OCI-LY7 (cell line): Measurements from ENCODE around the gene C2orf81. TPM values are rescaled to one million over a fixed set of nuclear protein-coding genes. Genes with fewer than 3 reads are reported as not detected.

ENCODE experiments used
- BruUV-seq: library from RNA; stranded (reverse); fragments of 400-500 nt; replicated peaks from 2 replicates; lab custom pipeline; 2021; lab: Mats Ljungman, UMichigan
- CTCF ChIA-PET: fragments of 300-600 bp; sonication (Branson Sonifier 250); formaldehyde crosslinking; loops from one replicate; lab custom pipeline; 2022; ENCODE audit warnings: antibody characterized with exemption; ENCODE audit not compliant: unreplicated experiment; lab: Charles Lee
- POLR2A ChIA-PET: fragments of 300-600 bp; sonication (Branson Sonifier 250); formaldehyde crosslinking; loops from one replicate; lab custom pipeline; 2022; ENCODE audit warnings: antibody characterized with exemption; lab: Charles Lee
- DNase-seq: peaks from one replicate; pipeline ENCODE4 v3.0.0-alpha.2; 2015; ENCODE audit warnings: low spot score
- H2AFZ ChIP-seq: fragments of 200-600 bp; sonication (generic), shearing (Covaris generic); 2 replicates; pipeline ENCODE4 v1.6.1; 2014; ENCODE audit warnings: mild to moderate bottlenecking, antibody characterized with exemption, low read length, moderate library complexity
- H3K27ac ChIP-seq: fragments of 200-600 bp; sonication (generic); 2 replicates; pipeline ENCODE4 v1.5.1; 2014; ENCODE audit warnings: mixed run types, low read depth, mild to moderate bottlenecking, moderate library complexity, low read length, inconsistent platforms; ENCODE audit not compliant: poor library complexity, severe bottlenecking
- H3K36me3 ChIP-seq: fragments of 200-600 bp; sonication (generic); 2 replicates; pipeline ENCODE4 v1.6.1; 2014; ENCODE audit warnings: mild to moderate bottlenecking, antibody characterized with exemption, low read length, moderate library complexity, mixed read lengths; ENCODE audit not compliant: insufficient read depth
- H3K4me1 ChIP-seq: fragments of 200-600 bp; sonication (generic); 2 replicates; pipeline ENCODE4 v1.5.1; 2014; ENCODE audit warnings: mild to moderate bottlenecking, low read length; ENCODE audit not compliant: insufficient read depth, poor library complexity, severe bottlenecking
- H3K4me2 ChIP-seq: fragments of 200-600 bp; sonication (generic); 2 replicates; pipeline ENCODE4 v1.6.1; 2014; ENCODE audit warnings: mild to moderate bottlenecking, low read length
- H3K4me3 ChIP-seq: fragments of 200-600 bp; sonication (generic); 2 replicates; pipeline ENCODE4 v1.5.1; 2014; ENCODE audit warnings: mild to moderate bottlenecking, low read depth, low read length; ENCODE audit not compliant: poor library complexity, severe bottlenecking
- H3K79me2 ChIP-seq: fragments of 200-600 bp; sonication (generic); 2 replicates; pipeline ENCODE4 v1.6.1; 2016; ENCODE audit warnings: low read depth, mild to moderate bottlenecking, low read length, moderate library complexity, mixed read lengths; ENCODE audit not compliant: insufficient read depth
- H3K9me2 ChIP-seq: fragments of 200-600 bp; sonication (generic); 2 replicates; pipeline ENCODE4 v1.6.1; 2016; ENCODE audit warnings: mild to moderate bottlenecking, low read length, mixed read lengths; ENCODE audit not compliant: insufficient read depth
- H3K9me3 ChIP-seq: fragments of 200-600 bp; sonication (generic); 2 replicates; pipeline ENCODE4 v1.6.1; 2014; ENCODE audit warnings: mild to moderate bottlenecking, mixed run types, low read length, mixed read lengths
- H4K20me1 ChIP-seq: fragments of 200-600 bp; sonication (generic); 2 replicates; pipeline ENCODE4 v1.6.1; 2014; ENCODE audit warnings: mild to moderate bottlenecking, antibody characterized with exemption, low read length, moderate library complexity, mixed read lengths; ENCODE audit not compliant: insufficient read depth
- EZH2phosphoT487 ChIP-seq: fragments of 200-600 bp; sonication (generic); IDR thresholded peaks from 2 replicates; pipeline ENCODE4 v1.6.1; 2018; ENCODE audit warnings: low read depth, borderline replicate concordance, mild to moderate bottlenecking, mixed run types, antibody characterized with exemption, low read length, moderate library complexity, mixed read lengths
- intact Hi-C: fragments of 100-400 bp; cut with micrococcal nuclease; formaldehyde crosslinking; loops from one replicate; pipeline ENCODE4 v1.10.0; 2022; ENCODE audit not compliant: unreplicated experiment
- total RNA-seq, 2 experiments: library from RNA; depleted of rRNA in 1 of 2; stranded (reverse); fragments of >200 nt in 1 of 2; shearing (Covaris generic) in 1 of 2; gene quantifications; 2 replicates each; pipeline ENCODE4 v1.2.3, GENCODE V29; 2014 to 2022
- TF ChIP-seq, protein P1 (sequence below): fragments of 200-600 bp; sonication (generic); conservative IDR thresholded peaks from 2 replicates; pipeline ENCODE4 v1.5.1; 2014; ENCODE audit warnings: mild to moderate bottlenecking, antibody characterized with exemption, low read length, moderate library complexity, mixed read lengths

The C2orf81 gene
- total RNA-seq, 2 experiments from 2014 or later, result 3.2 to 22.5 TPM

DNA sequence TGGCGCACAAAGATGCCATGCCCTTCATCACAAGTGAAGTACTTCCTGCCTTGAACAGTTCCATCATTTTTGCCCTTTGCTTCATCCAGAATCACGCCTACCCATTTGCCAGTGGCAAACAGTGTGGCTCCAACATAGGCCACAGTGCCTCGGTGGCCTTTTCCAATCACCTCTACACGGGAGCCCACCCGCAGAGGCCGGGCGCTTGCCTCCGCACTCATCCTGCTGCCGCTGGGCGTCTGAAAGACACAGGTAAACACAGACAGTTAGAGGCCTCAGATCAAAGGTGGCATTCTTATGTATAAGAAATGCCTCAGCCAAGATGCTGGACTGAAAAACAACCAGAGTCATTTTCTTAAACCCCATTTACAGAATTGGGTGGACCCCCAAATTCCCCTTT is 43.4 kb downstream of the C2orf81 start:
- Histone ChIP-seq H3K4me2 (no peak overlapping the region), H3K9me2 (no peaks in the 10 kb centered on the region), H2AFZ (no peak overlapping the region), H3K4me3 (no peak overlapping the region), H3K27ac (no peak overlapping the region), H3K36me3 (peaks cover 31% of the 10 kb centered on the region; the same call in 1 of the 2 replicates), H4K20me1 (0 out of 2 replicates have a peak, but pooled peaks cover 7% of the 10 kb centered on the region), H3K4me1 (peaks cover 9% of the 10 kb centered on the region), H3K79me2 (no peaks in the 10 kb centered on the region), H3K9me3 (no peaks in the 10 kb centered on the region)
- TF ChIP-seq, protein P1, sequence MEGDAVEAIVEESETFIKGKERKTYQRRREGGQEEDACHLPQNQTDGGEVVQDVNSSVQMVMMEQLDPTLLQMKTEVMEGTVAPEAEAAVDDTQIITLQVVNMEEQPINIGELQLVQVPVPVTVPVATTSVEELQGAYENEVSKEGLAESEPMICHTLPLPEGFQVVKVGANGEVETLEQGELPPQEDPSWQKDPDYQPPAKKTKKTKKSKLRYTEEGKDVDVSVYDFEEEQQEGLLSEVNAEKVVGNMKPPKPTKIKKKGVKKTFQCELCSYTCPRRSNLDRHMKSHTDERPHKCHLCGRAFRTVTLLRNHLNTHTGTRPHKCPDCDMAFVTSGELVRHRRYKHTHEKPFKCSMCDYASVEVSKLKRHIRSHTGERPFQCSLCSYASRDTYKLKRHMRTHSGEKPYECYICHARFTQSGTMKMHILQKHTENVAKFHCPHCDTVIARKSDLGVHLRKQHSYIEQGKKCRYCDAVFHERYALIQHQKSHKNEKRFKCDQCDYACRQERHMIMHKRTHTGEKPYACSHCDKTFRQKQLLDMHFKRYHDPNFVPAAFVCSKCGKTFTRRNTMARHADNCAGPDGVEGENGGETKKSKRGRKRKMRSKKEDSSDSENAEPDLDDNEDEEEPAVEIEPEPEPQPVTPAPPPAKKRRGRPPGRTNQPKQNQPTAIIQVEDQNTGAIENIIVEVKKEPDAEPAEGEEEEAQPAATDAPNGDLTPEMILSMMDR, result no peak
- TF ChIP-seq EZH2phosphoT487, result no peak
- POLR2A ChIA-PET, result no interaction called here
- intact Hi-C loops, result no loop called here
- DNase-seq, result no peak
- CTCF ChIA-PET, result no interaction called here
- no TSS peak for BruUV-seq

DNA sequence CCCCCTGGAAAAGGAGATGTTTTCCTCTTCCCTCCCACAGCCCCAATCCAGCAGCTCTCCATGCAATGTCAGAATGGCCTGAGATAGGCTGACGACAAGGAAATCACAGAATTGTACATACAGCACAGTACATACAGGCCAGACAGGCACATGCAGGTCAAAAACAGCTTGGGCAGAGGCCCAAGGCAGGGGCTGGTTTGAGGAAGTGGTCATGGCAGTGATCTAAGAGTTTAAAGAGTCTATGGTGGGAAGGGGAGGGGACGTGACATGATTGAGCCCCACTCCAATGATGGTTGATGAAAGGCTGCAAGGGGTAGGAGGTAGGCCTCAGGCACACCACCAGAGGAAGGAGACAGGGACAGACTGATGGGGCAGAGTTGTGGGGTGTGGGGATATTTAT is 45.6 kb downstream of the C2orf81 start:
- BruUV-seq, result no TSS peak
- H3K9me3 ChIP-seq, result no peaks in the 10 kb centered on the region
- no peak for TF ChIP-seq EZH2phosphoT487
- TF ChIP-seq, protein P1, result no peak
- H4K20me1 ChIP-seq, result 0 out of 2 replicates have a peak, but pooled peaks cover 7% of the 10 kb centered on the region
- intact Hi-C loops, result no loop called here
- H3K4me2 ChIP-seq, result no peak overlapping the region
- H3K27ac ChIP-seq, result no peak overlapping the region
- H3K4me1 ChIP-seq, result peaks cover 9% of the 10 kb centered on the region
- no peak overlapping the region for H3K4me3 ChIP-seq
- ChIA-PET POLR2A (no interaction called here), CTCF (no interaction called here)
- no peaks in the 10 kb centered on the region for H3K79me2 ChIP-seq
- peaks cover 26% of the 10 kb centered on the region; the same call in 1 of the 2 replicates for H3K36me3 ChIP-seq
- no peaks in the 10 kb centered on the region for H3K9me2 ChIP-seq
- H2AFZ ChIP-seq, result no peak overlapping the region
- no peak for DNase-seq

DNA sequence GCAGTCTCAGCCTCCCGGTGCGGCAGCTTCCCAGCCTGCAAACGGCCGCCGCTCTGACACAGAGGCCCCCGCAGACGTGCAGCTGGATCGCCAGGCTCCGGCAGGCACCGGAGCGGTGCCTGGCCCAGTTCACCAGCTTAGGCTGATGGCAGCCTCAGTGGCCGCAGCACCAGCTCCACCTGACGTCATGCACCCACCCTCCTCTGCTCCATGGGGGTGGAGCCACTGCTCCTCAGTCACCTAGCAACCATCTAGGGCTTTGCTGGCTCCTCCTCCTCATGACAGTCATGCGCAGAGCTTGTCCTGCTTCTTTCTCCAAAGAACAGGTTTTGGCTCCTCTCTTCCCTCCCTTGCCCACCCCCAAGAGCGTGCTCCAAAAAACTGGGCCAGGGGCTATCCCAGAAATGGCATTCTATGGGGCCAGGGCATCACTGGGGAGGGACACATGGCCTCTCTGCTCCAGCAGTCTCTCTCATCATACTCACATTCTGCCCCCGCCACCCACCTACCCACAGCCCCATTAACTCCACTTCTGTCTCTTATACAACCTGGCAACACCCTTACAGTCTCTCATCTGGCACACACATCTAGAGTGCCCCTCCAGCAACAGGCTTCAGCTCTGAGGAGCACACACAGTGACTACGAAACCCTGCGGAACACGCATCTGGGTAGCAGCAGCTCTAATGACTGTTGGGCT is 46.8 kb downstream of the C2orf81 start:
- Histone ChIP-seq H3K9me2 (no peaks in the 10 kb centered on the region), H3K4me2 (no peak overlapping the region), H4K20me1 (0 out of 2 replicates have a peak, but pooled peaks cover 7% of the 10 kb centered on the region), H3K27ac (no peak overlapping the region), H3K4me1 (peaks cover under 1% of the 10 kb centered on the region), H3K36me3 (peaks cover 34% of the 10 kb centered on the region; the same call in 1 of the 2 replicates), H3K79me2 (no peaks in the 10 kb centered on the region), H3K4me3 (no peak overlapping the region), H3K9me3 (no peaks in the 10 kb centered on the region), H2AFZ (no peak overlapping the region)
- no TSS peak for BruUV-seq
- ChIA-PET POLR2A (no interaction called here), CTCF (no interaction called here)
- intact Hi-C loops, result no loop called here
- DNase-seq, result no peak
- no peak for TF ChIP-seq EZH2phosphoT487
- TF ChIP-seq, protein P1, result no peak
